ENCODE results near the gene ASCL5.
"Not testable (repeated sequence)": the region's sequence is repeated elsewhere in the genome, so short reads cannot be mapped to it uniquely, and the experiment has no call there.

The ASCL5 gene

GRCh38 chr1:201126832-201127754 lies at the start of gene ASCL5:
ASCL5 (minus strand) TSS chr1:201127184; CDS start chr1:201115372, 11,812 bp downstream.
- DNase-seq (ENCODE audit: low spot score): peak; percentile 41

- no peak for DNase-seq (ENCODE audit: low spot score)
Observed at GRCh38 chr1:201175820-201176500, 49.0 kb upstream of the ASCL5 start.

- no peak for DNase-seq (ENCODE audit: low spot score)
Observed at GRCh38 chr1:201173736-201174135, 46.8 kb upstream of the ASCL5 start.

GRCh38 chr1:201172999-201173610 lies 46.1 kb upstream of the ASCL5 start:
- no peak for DNase-seq (ENCODE audit: low spot score)

GRCh38 chr1:201172326-201172725 lies 45.3 kb upstream of the ASCL5 start:
- no peak for DNase-seq (ENCODE audit: low spot score)

- peak; percentile 57 for DNase-seq (ENCODE audit: low spot score)
Observed at GRCh38 chr1:201171063-201172036, 44.4 kb upstream of the ASCL5 start.

GRCh38 chr1:201170533-201171062 lies 43.6 kb upstream of the ASCL5 start:
- peak; percentile 100 for DNase-seq (ENCODE audit: low spot score)

- no peak for DNase-seq (ENCODE audit: low spot score)
Observed at GRCh38 chr1:201169971-201170532, 43.1 kb upstream of the ASCL5 start.

- no peak for DNase-seq (ENCODE audit: low spot score)
Observed at GRCh38 chr1:201169203-201169602, 42.2 kb upstream of the ASCL5 start.

- no peak for DNase-seq (ENCODE audit: low spot score)
Observed at GRCh38 chr1:201167041-201167991, 40.3 kb upstream of the ASCL5 start.

GRCh38 chr1:201164645-201165044 lies 37.7 kb upstream of the ASCL5 start:
- DNase-seq (ENCODE audit: low spot score): no peak

GRCh38 chr1:201163707-201164106 lies 36.7 kb upstream of the ASCL5 start:
- DNase-seq (ENCODE audit: low spot score): no peak

- DNase-seq (ENCODE audit: low spot score): not testable (repeated sequence)
Observed at GRCh38 chr1:201163036-201163435, 36.1 kb upstream of the ASCL5 start.

GRCh38 chr1:201157949-201158348 lies 31.0 kb upstream of the ASCL5 start:
- no peak for DNase-seq (ENCODE audit: low spot score)

GRCh38 chr1:201156819-201157218 lies 29.8 kb upstream of the ASCL5 start:
- no peak for DNase-seq (ENCODE audit: low spot score)

GRCh38 chr1:201156346-201156745 lies 29.4 kb upstream of the ASCL5 start:
- DNase-seq (ENCODE audit: low spot score): no peak

GRCh38 chr1:201155354-201155753 lies 28.4 kb upstream of the ASCL5 start:
- no peak for DNase-seq (ENCODE audit: low spot score)

- peak; percentile 99 for DNase-seq (ENCODE audit: low spot score)
Observed at GRCh38 chr1:201154389-201155165, 27.6 kb upstream of the ASCL5 start, which contains the start of gene TMEM9. TMEM9 (minus strand) TSS chr1:201154474; CDS start chr1:201153923, 551 bp downstream.

Measured in AG20443 (cell line).